ENCODE results near the gene MSANTD2.

The MSANTD2 gene

GRCh38 chr11:124800226-124800929 is at the start of gene MSANTD2:
Gene MSANTD2 (minus strand): TSS chr11:124800406. CDS start chr11:124800380, 26 bp downstream.
- peak; percentile 83 for DNase-seq

- no peak for DNase-seq
Observed at GRCh38 chr11:124846070-124846673, 46.0 kb upstream of the MSANTD2 start.

- DNase-seq = no peak
Observed at GRCh38 chr11:124844664-124845079, 44.5 kb upstream of the MSANTD2 start.

- DNase-seq = no peak
Observed at GRCh38 chr11:124843616-124843910, 43.4 kb upstream of the MSANTD2 start.

GRCh38 chr11:124842305-124842704 is 42.1 kb upstream of the MSANTD2 start:
- DNase-seq = no peak

GRCh38 chr11:124841840-124842239 is 41.6 kb upstream of the MSANTD2 start:
- no peak for DNase-seq

- no peak for DNase-seq
Observed at GRCh38 chr11:124841201-124841600, 41.0 kb upstream of the MSANTD2 start.

GRCh38 chr11:124840666-124841065 is 40.5 kb upstream of the MSANTD2 start:
- DNase-seq = no peak

GRCh38 chr11:124839972-124840621 is 39.9 kb upstream of the MSANTD2 start:
- no peak for DNase-seq

- peak; percentile 22 for DNase-seq
Observed at GRCh38 chr11:124839128-124839971, 39.1 kb upstream of the MSANTD2 start.

- no peak for DNase-seq
Observed at GRCh38 chr11:124838805-124839127, 38.6 kb upstream of the MSANTD2 start.

GRCh38 chr11:124837491-124837856 is 37.3 kb upstream of the MSANTD2 start:
- DNase-seq = peak; percentile 15

- DNase-seq = no peak
Observed at GRCh38 chr11:124835918-124836317, 35.7 kb upstream of the MSANTD2 start.

GRCh38 chr11:124834526-124835180 is 34.4 kb upstream of the MSANTD2 start:
- no peak for DNase-seq

- DNase-seq = no peak
Observed at GRCh38 chr11:124832571-124832970, 32.4 kb upstream of the MSANTD2 start.

GRCh38 chr11:124831897-124832296 is 31.7 kb upstream of the MSANTD2 start:
- no peak for DNase-seq

GRCh38 chr11:124830749-124831148 is 30.5 kb upstream of the MSANTD2 start:
- no peak for DNase-seq

- DNase-seq = no peak
Observed at GRCh38 chr11:124829986-124830385, 29.8 kb upstream of the MSANTD2 start.

- no peak for DNase-seq
Observed at GRCh38 chr11:124825876-124826275, 25.7 kb upstream of the MSANTD2 start.

- no peak for DNase-seq
Observed at GRCh38 chr11:124823512-124824376, 23.5 kb upstream of the MSANTD2 start.

GRCh38 chr11:124821995-124822730 is 22.0 kb upstream of the MSANTD2 start:
- DNase-seq = no peak

All from activated CD4-positive, alpha-beta T cell treated with anti-CD3 and anti-CD28 coated beads for 48 hours (primary cell).